Activated effector memory CD4-positive, alpha-beta T cell treated with Interleukin-2 at 50 U/mL for 16 hours (primary cell): Measurements from ENCODE around the gene FNDC3A.
"Not testable (repeated sequence)": the region's sequence is repeated elsewhere in the genome, so short reads cannot be mapped to it uniquely, and the experiment has no call there.

Source experiments
- DNase-seq: peaks from one replicate; pipeline ENCODE4 v3.0.0-alpha.2; 2020

The FNDC3A gene

GRCh38 chr13:49044008-49044407, 68.3 kb downstream of the FNDC3A start:
- no peak for DNase-seq

- no peak for DNase-seq
These were observed 69.1 kb downstream of the FNDC3A start for GRCh38 chr13:49044836-49045235.

GRCh38 chr13:49046002-49046401, 70.3 kb downstream of the FNDC3A start:
- DNase-seq = no peak

- DNase-seq = no peak
These were observed 70.8 kb downstream of the FNDC3A start for GRCh38 chr13:49046519-49046918.

- DNase-seq = no peak
These were observed 77.1 kb downstream of the FNDC3A start for GRCh38 chr13:49052813-49053212.

- DNase-seq = no peak
These were observed 77.5 kb downstream of the FNDC3A start for GRCh38 chr13:49053215-49053614.

GRCh38 chr13:49053906-49054305, 78.2 kb downstream of the FNDC3A start:
- no peak for DNase-seq

- DNase-seq = no peak
These were observed 79.3 kb downstream of the FNDC3A start for GRCh38 chr13:49055021-49055420.

GRCh38 chr13:49057176-49057575, 81.5 kb downstream of the FNDC3A start:
- DNase-seq = no peak

GRCh38 chr13:49058761-49059160, 83.0 kb downstream of the FNDC3A start:
- DNase-seq = no peak

- DNase-seq = no peak
These were observed 85.1 kb downstream of the FNDC3A start for GRCh38 chr13:49060678-49061387.

GRCh38 chr13:49061388-49061752, 85.7 kb downstream of the FNDC3A start:
- DNase-seq = not testable (repeated sequence)

- no peak for DNase-seq
These were observed 86.7 kb downstream of the FNDC3A start for GRCh38 chr13:49062297-49062896.

GRCh38 chr13:49063011-49063410, 87.3 kb downstream of the FNDC3A start:
- no peak for DNase-seq

GRCh38 chr13:49063497-49063896, 87.8 kb downstream of the FNDC3A start:
- DNase-seq = no peak

GRCh38 chr13:49064476-49064875, 88.8 kb downstream of the FNDC3A start:
- DNase-seq = no peak

GRCh38 chr13:49066856-49067255, 91.1 kb downstream of the FNDC3A start:
- no peak for DNase-seq

- DNase-seq = not testable (repeated sequence)
These were observed 92.8 kb downstream of the FNDC3A start for GRCh38 chr13:49068498-49068897.

GRCh38 chr13:49070021-49070420, 94.3 kb downstream of the FNDC3A start:
- DNase-seq = not testable (repeated sequence)

GRCh38 chr13:49071341-49071937, 95.7 kb downstream of the FNDC3A start:
- no peak for DNase-seq

- DNase-seq = no peak
These were observed 107.2 kb downstream of the FNDC3A start for GRCh38 chr13:49082653-49083536.

- DNase-seq = no peak
These were observed 109.2 kb downstream of the FNDC3A start for GRCh38 chr13:49084961-49085360.

GRCh38 chr13:49086722-49087121, 111.0 kb downstream of the FNDC3A start:
- no peak for DNase-seq
